Smooth muscle cell (in vitro differentiated cells): Measurements from ENCODE around the gene FAM83B. TPM values are rescaled to one million over a fixed set of nuclear protein-coding genes. Genes with fewer than 3 reads are reported as not detected.

ENCODE experiments used
- DNase-seq: peaks from one replicate; lab custom pipeline; 2025; ENCODE audit not compliant: unreplicated experiment; lab: John Stamatoyannopoulos, UW
- H2AFZ ChIP-seq: fragments of 200-600 bp; sonication (generic); 2 replicates; pipeline ENCODE4 v1.6.0; 2016; ENCODE audit warnings: antibody characterized with exemption, low read depth, mild to moderate bottlenecking
- H3F3A ChIP-seq: fragments of 200-600 bp; sonication (generic); 2 replicates; pipeline ENCODE4 v1.6.0; 2017; ENCODE audit warnings: antibody characterized with exemption, low read depth
- H3K27ac ChIP-seq: fragments of 200-600 bp; sonication (generic); 2 replicates; pipeline ENCODE4 v1.5.1; 2016; ENCODE audit warnings: low read depth, mild to moderate bottlenecking
- H3K27me3 ChIP-seq: fragments of 200-600 bp; sonication (generic); 2 replicates; pipeline ENCODE4 v1.6.1; 2016; ENCODE audit warnings: low read depth, mild to moderate bottlenecking
- H3K36me3 ChIP-seq: fragments of 200-600 bp; sonication (generic); 2 replicates; pipeline ENCODE4 v1.5.1; 2016; ENCODE audit warnings: low read depth
- H3K4me1 ChIP-seq: fragments of 200-600 bp; sonication (generic); 2 replicates; pipeline ENCODE4 v1.5.1; 2016; ENCODE audit warnings: low read depth
- H3K4me2 ChIP-seq: fragments of 200-600 bp; sonication (generic); 2 replicates; pipeline ENCODE4 v1.6.0; 2016; ENCODE audit warnings: mild to moderate bottlenecking
- H3K4me3 ChIP-seq: fragments of 200-600 bp; sonication (generic); 2 replicates; pipeline ENCODE4 v1.5.1; 2016; ENCODE audit warnings: mild to moderate bottlenecking
- H3K79me2 ChIP-seq: fragments of 200-600 bp; sonication (generic); 2 replicates; pipeline ENCODE4 v1.6.0; 2016; ENCODE audit warnings: low read depth, mild to moderate bottlenecking
- H3K9ac ChIP-seq: fragments of 200-600 bp; sonication (generic); 2 replicates; pipeline ENCODE4 v1.6.0; 2016; ENCODE audit warnings: low read depth
- H3K9me3 ChIP-seq: fragments of 200-600 bp; sonication (generic); replicated peaks from 2 replicates; pipeline ENCODE4 v1.5.1; 2016; ENCODE audit warnings: low read depth
- H4K20me1 ChIP-seq: fragments of 200-600 bp; sonication (generic); 2 replicates; pipeline ENCODE4 v1.6.0; 2016; ENCODE audit warnings: low read depth
- CTCF ChIP-seq: fragments of 200-600 bp; sonication (generic); IDR thresholded peaks from 2 replicates; pipeline ENCODE4 v1.5.1; 2017; ENCODE audit warnings: borderline replicate concordance, mild to moderate bottlenecking, antibody characterized with exemption; ENCODE audit not compliant: insufficient read depth, poor library complexity, severe bottlenecking
- WGBS: methylation state at CpG from one replicate; pipeline ENCODE4 v1.1.7; 2016; ENCODE audit warnings: low lambda C conversion rate; 5-methylcytosine and 5-hydroxymethylcytosine counted together
- polyA plus RNA-seq: library from polyadenylated mRNA; unstranded; fragments of >200 nt; fragmentation: Nextera tagmentation; extraction: Ambion mirVana; gene quantifications from 2 replicates; pipeline ENCODE4 v1.2.1, GENCODE V29; 2016
- total RNA-seq: library from RNA; depleted of rRNA; stranded (reverse); fragments of >200 nt; gene quantifications from 2 replicates; pipeline ENCODE4 v1.2.3, GENCODE V29; 2014

The FAM83B gene
- total and polyA plus RNA-seq, 2 experiments from 2014 or later: 1.1 to 28.7 TPM

GRCh38 chr6:54903884-54904283 lies 57.3 kb downstream of the FAM83B start:
- Histone ChIP-seq H3K4me2 (no peak overlapping the region), H2AFZ (no peak overlapping the region), H3K27ac (no peak overlapping the region), H3K4me3 (no peak overlapping the region), H3K9ac (no peak overlapping the region), H4K20me1 (peaks cover 3% of the 10 kb centered on the region), H3F3A (no peaks in the 10 kb centered on the region), H3K36me3 (no peaks in the 10 kb centered on the region), H3K27me3 (no peaks in the 10 kb centered on the region), H3K79me2 (peaks cover 10% of the 10 kb centered on the region), H3K4me1 (peaks cover 9% of the 10 kb centered on the region), H3K9me3 (no peaks in the 10 kb centered on the region)
- no peak for TF ChIP-seq CTCF
- DNase-seq: no peak

GRCh38 chr6:54907355-54907754 lies 60.8 kb downstream of the FAM83B start:
- Histone ChIP-seq H2AFZ (no peak overlapping the region), H3K9me3 (no peaks in the 10 kb centered on the region), H3K36me3 (no peaks in the 10 kb centered on the region), H3K79me2 (peaks cover 4% of the 10 kb centered on the region), H3K4me3 (no peak overlapping the region), H3K9ac (no peak overlapping the region), H4K20me1 (no peaks in the 10 kb centered on the region), H3K4me2 (no peak overlapping the region), H3K27ac (no peak overlapping the region), H3K27me3 (no peaks in the 10 kb centered on the region), H3K4me1 (no peaks in the 10 kb centered on the region), H3F3A (peaks cover 5% of the 10 kb centered on the region)
- TF ChIP-seq CTCF: no peak
- WGBS: 100% methylated on average over 1 of the region's 1 CpG
- DNase-seq: no peak

GRCh38 chr6:54909184-54909583 lies 62.6 kb downstream of the FAM83B start:
- no peaks in the 10 kb centered on the region for H3K9me3 ChIP-seq
- no peak for DNase-seq
- TF ChIP-seq CTCF: no peak
- no peak overlapping the region for H3K4me3 ChIP-seq
- H3K9ac ChIP-seq: no peak overlapping the region
- H4K20me1 ChIP-seq: no peaks in the 10 kb centered on the region
- H3K4me2 ChIP-seq: no peak overlapping the region
- H3K27me3 ChIP-seq: no peaks in the 10 kb centered on the region
- peaks cover 5% of the 10 kb centered on the region for H3F3A ChIP-seq
- no peak overlapping the region for H2AFZ ChIP-seq
- no peaks in the 10 kb centered on the region for H3K79me2 ChIP-seq
- no peaks in the 10 kb centered on the region for H3K36me3 ChIP-seq
- 98% methylated on average over 3 of the region's 3 CpGs for WGBS
- H3K4me1 ChIP-seq: no peaks in the 10 kb centered on the region
- no peak overlapping the region for H3K27ac ChIP-seq

- Histone ChIP-seq H3K36me3 (no peaks in the 10 kb centered on the region), H2AFZ (peak overlapping the region; percentile 63), H3K79me2 (no peaks in the 10 kb centered on the region), H3K9ac (no peak overlapping the region), H3K4me3 (peak overlapping the region; percentile 17), H3K9me3 (no peaks in the 10 kb centered on the region), H3K4me2 (peak overlapping the region; percentile 8), H3K27me3 (no peaks in the 10 kb centered on the region), H3F3A (peaks cover 5% of the 10 kb centered on the region), H3K27ac (no peak overlapping the region), H4K20me1 (no peaks in the 10 kb centered on the region), H3K4me1 (no peaks in the 10 kb centered on the region)
- 69% methylated on average over 6 of the region's 6 CpGs for WGBS
- TF ChIP-seq CTCF: no peak
- DNase-seq: no peak
These were observed 63.9 kb downstream of the FAM83B start for GRCh38 chr6:54910431-54910884.
